NCI-H748 (cell line): ENCODE measurements around the gene HMG20A.

Experiments used
- DNase-seq: peaks from one replicate; lab custom pipeline; 2025; ENCODE audit not compliant: unreplicated experiment; lab: John Stamatoyannopoulos, UW

HMG20A gene

GRCh38 chr15:77533578-77534430 is 113.1 kb downstream of the HMG20A start:
- no peak for DNase-seq
